Inferior parietal cortex (tissue), 1 donor: Measurements from ENCODE around the gene FHAD1.
A peak's percentile ranks its signal among the peaks of the same experiment; 100 is the strongest.

Experiments used
- DNase-seq: peaks from one replicate; pipeline ENCODE4 v3.0.0-alpha.2; 2016; ENCODE audit errors: extremely low spot score

FHAD1 gene

DNA sequence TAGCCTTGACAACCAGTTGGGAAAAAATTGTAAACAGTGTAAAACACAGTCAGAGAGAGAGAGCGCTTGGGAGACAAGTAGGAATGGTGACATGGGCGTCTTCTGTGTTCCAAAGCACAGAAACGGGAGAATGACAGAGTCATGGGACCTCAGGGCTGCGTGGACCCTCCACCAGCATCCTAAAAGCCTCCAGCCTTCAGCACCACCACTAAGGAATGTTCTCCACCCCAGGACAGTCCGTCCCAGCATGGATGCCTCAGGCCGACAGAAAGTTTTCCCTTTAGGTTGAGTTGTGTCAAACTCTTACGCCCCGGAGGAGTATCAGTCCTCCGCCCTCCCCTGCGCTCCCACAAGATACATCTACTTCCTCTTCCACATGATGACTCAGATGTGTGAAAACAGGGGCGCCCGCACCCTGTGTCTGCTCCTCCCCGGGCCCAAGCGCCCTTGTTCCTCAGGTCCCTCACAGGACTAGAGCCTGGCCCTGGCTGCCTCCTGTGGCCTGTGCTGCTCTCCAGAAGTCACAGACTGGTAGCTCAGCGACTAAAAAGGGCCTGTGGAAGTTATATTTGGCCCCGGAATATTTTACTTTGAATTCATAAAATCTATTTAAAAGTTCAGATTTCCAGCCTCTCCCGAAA is 98.8 kb downstream of the FHAD1 start:
- DNase-seq = peak; percentile 47

DNA sequence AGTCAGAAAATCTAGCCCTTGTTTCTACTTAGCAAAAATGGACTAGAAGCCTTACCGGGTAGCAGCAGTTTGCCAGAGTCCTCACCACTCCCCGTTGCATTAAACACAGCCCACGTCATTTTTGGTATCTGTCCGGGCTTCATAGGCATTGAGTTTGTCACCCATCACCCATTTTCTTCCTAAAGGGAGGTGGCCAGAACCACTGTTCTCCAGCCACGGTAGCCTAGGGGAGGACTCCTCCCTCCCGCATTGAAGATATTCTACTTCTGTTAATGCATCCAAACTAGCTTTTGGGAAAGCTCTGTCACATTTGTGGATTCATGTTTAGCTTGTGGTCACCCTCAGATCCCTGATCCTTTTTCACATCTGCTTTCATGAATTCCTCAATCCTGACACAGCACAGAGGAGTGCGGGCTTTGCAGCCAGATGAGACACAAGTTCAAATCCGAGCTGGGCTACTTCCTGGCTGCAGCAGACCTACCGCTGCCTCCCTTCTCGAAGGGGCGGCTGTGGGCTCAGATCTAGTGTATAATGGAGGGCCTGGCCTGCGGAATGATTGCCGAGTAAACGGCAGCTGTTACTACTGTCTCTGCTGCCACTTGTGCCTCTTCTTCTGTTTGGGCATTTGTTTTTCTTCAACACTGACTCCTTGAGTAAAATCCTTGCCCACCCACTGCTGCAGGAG is 99.5 kb downstream of the FHAD1 start:
- DNase-seq = no peak

DNA sequence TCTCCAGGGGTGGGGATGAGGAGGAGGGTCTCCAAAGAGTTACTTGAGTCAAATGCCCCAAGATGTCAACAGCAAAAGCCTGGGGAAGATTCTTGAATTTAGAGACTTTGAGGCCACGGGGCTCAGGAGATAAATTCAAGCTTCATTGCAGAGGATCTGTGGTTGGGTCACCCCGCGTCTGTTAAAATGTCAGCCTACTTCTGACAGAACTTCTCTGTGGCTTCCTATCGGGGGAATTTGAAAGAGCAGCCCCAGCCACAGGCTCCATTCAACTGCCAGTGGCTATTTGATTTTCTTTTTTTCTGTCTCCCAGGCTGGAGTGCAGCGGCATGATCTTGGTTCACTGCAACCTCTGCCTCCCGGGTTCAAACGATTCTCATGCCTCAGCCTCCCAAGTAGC is 100.2 kb downstream of the FHAD1 start:
- no peak for DNase-seq

DNA sequence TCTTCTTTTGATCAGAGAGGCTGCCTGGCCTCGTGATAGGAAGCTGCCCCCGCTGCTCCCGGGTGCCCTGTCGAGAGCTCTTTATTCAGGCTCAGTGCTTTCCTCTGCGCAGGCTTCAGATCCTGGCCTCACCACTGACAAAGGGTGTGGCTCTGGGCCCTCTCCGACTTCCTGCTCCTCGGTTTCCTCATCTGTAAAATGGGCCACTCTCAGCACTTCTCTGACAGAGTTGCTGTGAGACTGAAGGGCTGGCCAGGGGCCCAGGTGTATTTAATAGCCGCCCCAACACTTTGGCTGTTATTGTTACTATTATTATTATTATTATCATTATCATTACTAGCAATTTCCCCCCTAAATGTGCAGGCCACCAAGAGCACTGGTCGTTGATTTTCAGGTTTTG is 101.6 kb downstream of the FHAD1 start:
- DNase-seq = no peak

GRCh38 chr1:15349133-15349532 is 102.1 kb downstream of the FHAD1 start:
- no peak for DNase-seq

DNA sequence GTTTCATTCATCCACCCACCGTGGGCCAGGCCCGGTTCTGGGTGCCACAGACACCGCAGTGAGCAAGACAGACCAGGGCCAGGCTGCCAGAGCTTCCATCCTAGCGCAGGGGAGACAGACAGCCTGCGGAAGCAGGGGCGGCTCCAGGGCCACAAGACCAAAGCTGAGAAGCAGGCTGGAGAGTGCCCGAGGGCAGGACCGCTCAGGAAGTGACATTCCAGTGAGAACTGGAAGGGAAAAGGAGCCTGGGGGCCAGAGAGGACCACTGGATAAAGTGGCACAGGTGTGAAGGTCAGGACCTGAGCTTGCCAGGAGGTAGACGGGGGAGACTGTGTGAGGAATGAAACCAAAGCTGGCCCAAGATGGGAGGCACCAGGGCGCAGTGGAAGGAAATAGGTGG is 103.1 kb downstream of the FHAD1 start:
- no peak for DNase-seq

GRCh38 chr1:15350551-15351200 is 103.7 kb downstream of the FHAD1 start:
- DNase-seq = no peak

- no peak for DNase-seq
These were observed 104.3 kb downstream of the FHAD1 start for GRCh38 chr1:15351310-15351709.

DNA sequence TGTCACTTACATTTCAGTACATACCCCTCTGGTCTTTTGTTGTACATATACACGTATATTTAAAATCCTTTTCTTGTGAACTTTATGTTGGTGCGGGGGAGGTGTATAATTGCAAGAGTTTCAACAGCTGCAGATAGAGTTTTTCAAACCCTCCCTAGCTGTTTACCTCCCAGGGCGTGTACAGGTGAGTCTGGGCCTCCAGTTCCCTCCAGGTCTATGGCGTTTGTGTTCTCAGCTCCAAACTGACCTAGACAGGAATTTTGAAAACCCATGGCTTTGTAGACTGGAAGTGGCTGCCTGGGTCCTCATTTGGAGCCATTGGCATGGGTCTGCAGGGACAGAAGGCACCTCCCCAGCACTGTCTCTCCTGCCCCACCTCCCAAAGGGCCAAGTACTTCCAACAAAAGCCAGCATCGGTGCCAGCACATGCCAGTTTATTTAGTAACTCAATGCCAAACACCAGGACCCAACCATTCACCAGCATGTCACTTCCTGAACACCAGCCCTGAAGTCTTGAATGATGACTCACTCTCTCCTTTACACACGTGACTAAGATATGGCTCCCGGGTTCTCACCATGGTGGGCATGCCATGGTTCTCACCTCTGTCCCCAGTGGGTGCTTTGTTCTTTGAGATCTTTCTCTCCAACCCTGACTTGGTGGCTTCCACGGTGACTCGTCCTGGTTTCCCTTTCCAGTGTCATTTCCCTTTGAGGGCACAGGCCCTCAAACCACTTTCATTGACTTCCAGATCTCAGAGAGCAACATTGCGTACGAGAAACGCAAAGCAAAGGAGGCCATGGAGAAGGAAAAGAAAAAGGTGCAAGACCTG is 105.3 kb downstream of the FHAD1 start:
- DNase-seq = no peak

DNA sequence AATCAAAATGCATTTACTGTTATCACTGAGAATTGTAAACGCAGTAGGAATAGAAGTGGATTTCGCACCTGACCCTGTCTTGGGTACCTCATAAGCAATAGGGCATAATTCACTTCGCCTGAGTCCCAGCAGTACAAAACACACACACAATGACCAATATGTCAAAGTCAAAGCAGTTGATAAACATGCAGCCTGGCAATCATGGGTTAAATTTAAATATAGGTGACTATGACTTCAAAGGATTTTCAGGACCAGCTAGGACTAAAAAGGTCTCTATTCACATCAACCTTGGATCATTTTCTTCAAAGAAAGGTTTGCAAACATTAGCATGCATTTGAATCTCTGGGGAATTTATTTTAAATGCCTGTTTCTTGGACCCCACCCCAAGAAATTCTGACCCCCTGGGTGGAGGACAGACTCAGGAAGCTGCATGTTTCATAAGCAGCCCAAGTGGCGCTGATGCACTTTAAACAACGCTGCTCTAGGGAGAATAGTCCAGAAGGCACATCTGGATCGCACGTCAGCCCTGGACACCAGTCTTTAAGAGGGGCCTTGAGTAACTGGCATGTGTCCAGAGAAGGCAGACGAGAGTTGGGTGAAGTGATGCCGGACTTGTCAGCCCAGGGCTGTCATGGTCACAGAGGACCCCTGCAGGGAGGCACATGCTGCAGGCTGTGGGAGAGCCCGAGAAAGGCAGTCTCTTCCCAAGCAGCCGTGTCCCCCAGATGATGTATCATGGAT is 107.0 kb downstream of the FHAD1 start:
- no peak for DNase-seq

DNA sequence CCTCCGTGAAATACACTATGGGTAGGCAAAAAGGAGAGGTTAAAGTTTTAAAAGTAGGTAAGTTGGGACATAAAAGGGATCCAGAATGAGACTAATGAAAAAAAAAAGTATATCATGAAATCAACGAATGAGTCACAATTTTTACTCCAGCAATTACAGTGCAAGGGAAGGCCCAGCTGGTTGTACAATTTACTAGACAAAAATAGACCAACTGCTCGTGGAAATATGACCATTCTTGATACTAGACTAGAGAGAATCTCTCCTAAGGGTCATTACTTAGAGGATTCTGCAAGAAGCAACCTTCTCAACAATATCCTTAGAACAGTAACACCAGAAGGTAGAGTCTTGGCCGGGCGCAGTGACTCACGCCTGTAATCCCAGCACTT is 107.5 kb downstream of the FHAD1 start:
- no peak for DNase-seq

DNA sequence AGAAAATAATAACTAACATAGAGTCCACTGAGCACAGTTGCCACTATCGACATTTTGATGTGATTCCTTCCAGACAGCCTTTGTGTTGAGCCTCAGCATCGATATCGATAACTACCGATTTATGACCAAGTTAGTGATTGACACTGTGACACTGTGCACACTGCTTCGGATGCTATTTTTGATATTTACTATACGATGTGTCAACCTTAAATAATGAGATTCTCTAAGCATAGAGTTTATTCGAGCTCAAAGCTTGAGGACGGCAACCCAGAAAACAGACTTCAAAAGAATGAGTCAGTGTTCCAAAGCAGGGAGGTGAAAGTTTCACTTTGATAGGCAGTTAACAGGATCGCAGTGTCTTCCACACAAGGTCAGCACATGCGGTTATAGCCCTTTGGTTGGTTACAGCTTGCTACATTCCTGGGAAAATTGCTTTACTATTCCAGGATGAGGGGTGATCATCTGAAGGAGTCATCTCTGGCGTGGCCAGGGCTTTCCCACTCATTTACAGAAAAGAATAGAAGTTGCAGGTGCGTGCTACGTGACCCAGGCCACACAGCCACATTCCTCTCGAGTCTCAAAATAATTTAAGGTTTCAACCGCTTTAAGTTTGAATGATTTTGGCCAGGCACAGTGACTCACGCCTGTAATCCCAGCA is 109.1 kb downstream of the FHAD1 start:
- no peak for DNase-seq

DNA sequence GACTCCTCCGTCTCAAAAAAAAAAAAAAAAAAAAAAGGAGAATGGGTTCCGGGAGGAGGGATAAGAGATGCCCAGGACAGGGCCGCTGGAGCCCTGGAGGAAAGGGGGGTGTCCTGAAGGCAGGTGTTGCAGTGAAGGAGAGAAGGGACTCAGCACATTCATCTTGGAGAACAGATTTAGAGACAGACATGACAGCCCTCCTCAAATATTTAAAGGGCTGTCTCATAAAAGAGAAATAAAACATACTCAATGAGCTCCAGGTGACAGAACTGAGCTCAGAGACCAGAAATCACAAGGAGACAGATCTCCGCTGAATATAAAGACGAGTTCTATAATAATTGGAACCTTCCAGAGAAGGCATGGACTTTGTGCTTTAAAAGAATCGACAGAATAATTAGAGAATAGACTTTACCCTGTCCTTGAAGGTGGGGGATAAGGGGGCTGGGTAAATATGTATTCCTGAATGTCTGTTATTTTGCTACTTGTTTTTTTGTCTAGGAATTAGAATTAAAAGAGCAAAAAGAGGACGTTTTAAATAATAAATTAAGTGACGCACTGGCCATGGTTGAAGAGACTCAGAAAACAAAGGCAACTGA is 110.7 kb downstream of the FHAD1 start:
- DNase-seq = no peak

DNA sequence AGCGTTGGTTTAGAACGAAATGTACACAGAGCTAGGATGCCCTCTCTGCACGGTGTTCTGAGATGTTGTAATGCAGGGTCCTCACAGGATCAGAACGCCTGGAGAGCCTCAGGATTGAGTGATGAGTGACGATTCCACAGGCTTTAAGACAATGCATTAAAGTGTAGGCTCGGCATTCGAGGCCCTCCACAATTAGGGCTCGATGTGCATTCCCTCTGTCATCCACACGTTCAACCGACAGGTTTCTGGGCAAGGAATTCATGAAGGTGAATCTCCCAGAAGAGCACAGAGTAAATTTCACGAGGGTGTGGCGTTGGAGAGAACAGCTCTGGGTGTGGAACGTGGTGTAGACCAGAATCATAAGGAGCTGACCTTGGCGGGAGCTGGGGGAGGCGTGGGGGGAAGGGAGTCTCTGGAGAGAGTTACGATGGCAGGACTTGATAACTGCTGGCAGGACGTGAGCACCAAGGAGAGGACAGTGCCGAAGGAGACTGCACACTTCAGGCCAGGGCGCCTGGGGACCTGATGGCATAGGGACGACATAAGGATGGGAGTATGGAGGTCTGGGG is 111.6 kb downstream of the FHAD1 start:
- DNase-seq = no peak

- no peak for DNase-seq
These were observed 113.7 kb downstream of the FHAD1 start for GRCh38 chr1:15360700-15361099.

- DNase-seq = no peak
These were observed 115.2 kb downstream of the FHAD1 start for GRCh38 chr1:15362096-15362736.

DNA sequence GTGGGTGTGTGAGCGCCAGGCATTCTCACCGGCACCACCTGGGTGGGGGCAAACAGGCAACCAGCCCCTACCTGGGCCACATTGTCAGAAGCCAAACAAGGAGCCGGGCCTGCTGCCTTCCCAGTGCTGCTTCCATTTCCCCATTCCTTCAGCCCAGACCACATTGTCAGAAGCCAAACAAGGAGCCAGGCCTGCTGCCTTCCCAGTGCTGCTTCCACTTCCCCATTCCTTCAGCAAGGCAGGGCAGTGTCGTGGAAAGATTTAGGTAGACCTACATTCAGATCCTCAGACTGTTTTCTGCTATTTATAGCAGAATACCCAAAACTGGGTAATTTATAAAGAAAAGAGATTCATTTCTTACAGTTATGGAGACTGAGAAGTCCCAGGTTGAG is 115.7 kb downstream of the FHAD1 start:
- no peak for DNase-seq

- DNase-seq = no peak
These were observed 117.7 kb downstream of the FHAD1 start for GRCh38 chr1:15364740-15365139.

DNA sequence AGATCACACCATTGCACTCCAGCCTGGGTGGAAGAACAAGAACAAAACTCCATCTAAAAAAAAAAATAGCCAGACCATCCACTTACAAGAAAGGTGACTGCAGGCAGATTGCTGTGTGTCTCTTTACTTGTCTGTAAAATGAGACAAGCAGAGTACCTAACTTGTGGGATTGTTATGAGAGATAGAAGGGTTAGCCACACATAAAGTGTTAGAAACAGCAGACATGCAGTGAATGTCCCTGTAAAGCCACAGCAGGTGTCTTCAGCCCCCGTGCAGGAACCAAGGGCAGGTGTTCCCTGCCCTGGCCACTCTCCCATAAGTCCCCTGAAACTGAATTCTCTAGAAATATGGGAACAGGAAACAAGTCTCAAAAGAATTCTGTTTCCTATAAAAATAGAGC is 121.9 kb downstream of the FHAD1 start:
- no peak for DNase-seq

DNA sequence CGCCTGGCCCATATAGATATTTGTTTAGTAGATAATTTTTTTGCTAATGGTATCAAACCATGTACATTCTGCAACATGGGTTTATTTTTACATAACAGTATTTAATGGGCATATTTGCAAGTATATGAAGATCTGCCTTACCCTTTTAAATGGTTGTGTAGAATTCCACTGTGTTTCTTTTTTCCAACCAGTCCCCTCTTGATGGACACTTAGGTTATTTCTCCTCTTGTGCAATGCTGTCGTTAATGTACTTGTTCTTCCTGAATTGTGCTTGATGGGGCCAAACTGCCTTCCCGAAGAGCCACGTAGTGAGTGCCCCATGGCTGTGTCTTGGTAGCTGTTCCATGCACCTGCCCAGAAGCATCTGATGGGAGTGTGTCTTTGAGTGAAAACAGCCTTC is 123.2 kb downstream of the FHAD1 start:
- no peak for DNase-seq
